ENCODE data around the gene FCGR3A. TPM values are rescaled to one million over a fixed set of nuclear protein-coding genes. Genes with fewer than 3 reads are reported as not detected.

Gene FCGR3A
- total RNA-seq, 1 donor from 2014 or later = 4.0 TPM

- Mint-ChIP-seq H3K4me3 (ENCODE audit: unreplicated experiment) (no peak overlapping the region), H3K4me1 (ENCODE audit: unreplicated experiment) (peaks cover 24% of the 10 kb centered on the region), H3K27me3 (ENCODE audit: unreplicated experiment) (no peaks in the 10 kb centered on the region), H3K9me3 (ENCODE audit: unreplicated experiment) (no peaks in the 10 kb centered on the region), H3K36me3 (ENCODE audit: low read depth, unreplicated experiment) (no peaks in the 10 kb centered on the region), H3K27ac (ENCODE audit: unreplicated experiment) (no peak overlapping the region)
- DNase-seq (ENCODE audit: low spot score) = no peak
- TF ChIP-seq, protein P1, sequence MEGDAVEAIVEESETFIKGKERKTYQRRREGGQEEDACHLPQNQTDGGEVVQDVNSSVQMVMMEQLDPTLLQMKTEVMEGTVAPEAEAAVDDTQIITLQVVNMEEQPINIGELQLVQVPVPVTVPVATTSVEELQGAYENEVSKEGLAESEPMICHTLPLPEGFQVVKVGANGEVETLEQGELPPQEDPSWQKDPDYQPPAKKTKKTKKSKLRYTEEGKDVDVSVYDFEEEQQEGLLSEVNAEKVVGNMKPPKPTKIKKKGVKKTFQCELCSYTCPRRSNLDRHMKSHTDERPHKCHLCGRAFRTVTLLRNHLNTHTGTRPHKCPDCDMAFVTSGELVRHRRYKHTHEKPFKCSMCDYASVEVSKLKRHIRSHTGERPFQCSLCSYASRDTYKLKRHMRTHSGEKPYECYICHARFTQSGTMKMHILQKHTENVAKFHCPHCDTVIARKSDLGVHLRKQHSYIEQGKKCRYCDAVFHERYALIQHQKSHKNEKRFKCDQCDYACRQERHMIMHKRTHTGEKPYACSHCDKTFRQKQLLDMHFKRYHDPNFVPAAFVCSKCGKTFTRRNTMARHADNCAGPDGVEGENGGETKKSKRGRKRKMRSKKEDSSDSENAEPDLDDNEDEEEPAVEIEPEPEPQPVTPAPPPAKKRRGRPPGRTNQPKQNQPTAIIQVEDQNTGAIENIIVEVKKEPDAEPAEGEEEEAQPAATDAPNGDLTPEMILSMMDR (IDR thresholded peaks at IDR 0.05; ENCODE audit: unreplicated experiment) = no peak
Measured at GRCh38 chr1:161498646-161499045, 51.0 kb downstream of the FCGR3A start.

DNA sequence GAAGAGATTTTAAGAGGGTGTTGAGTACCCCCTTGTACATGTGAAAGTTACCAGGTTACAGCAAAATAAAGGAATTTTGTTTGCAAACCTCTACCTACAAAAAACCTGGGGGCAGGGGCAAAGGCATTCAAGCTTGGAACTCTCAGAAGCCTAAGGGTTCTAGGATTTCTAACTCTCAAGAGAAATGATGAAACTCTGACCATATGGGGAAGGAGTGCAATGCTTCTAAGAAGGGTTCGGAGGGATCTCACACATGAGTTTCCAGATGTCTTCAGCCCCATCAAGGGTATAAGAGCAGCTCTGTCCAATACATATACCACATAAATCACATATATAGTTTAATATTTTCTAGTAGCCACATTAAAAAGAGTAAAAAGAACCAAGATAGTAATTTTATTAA, 51.7 kb downstream of the FCGR3A start:
- H3K9me3 Mint-ChIP-seq (ENCODE audit: unreplicated experiment) = no peaks in the 10 kb centered on the region
- peaks cover 24% of the 10 kb centered on the region for H3K4me1 Mint-ChIP-seq (ENCODE audit: unreplicated experiment)
- no peak overlapping the region for H3K27ac Mint-ChIP-seq (ENCODE audit: unreplicated experiment)
- TF ChIP-seq, protein P1 (IDR thresholded peaks at IDR 0.05; ENCODE audit: unreplicated experiment) = no peak
- no peak overlapping the region for H3K4me3 Mint-ChIP-seq (ENCODE audit: unreplicated experiment)
- no peak for DNase-seq (ENCODE audit: low spot score)
- no peaks in the 10 kb centered on the region for H3K36me3 Mint-ChIP-seq (ENCODE audit: low read depth, unreplicated experiment)
- no peaks in the 10 kb centered on the region for H3K27me3 Mint-ChIP-seq (ENCODE audit: unreplicated experiment)

DNA sequence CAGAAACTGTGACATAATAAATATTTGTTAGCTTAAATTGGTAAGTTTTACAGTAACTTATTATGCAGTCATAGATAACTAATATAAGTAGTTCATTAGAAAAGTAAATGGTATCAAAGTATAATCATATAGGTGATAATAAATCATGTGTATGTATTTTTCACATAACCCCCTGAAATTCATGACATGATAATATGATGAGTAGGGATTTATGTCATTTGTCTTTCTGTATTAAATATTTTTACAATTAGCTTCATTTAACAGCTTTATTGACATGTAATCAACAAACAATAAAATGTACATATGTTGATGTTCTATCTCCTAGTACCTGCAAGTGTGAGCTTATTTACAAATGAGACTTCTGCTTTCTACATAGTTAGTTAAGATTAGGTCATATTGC, 54.1 kb downstream of the FCGR3A start:
- Mint-ChIP-seq H3K4me1 (ENCODE audit: unreplicated experiment) (peaks cover 19% of the 10 kb centered on the region), H3K9me3 (ENCODE audit: unreplicated experiment) (no peaks in the 10 kb centered on the region)

GRCh38 chr1:161494091-161494735, 55.4 kb downstream of the FCGR3A start:
- H3K4me1 Mint-ChIP-seq (ENCODE audit: unreplicated experiment) = peaks cover 7% of the 10 kb centered on the region
- TF ChIP-seq, protein P1 (IDR thresholded peaks at IDR 0.05; ENCODE audit: unreplicated experiment) = no peak
- no peak overlapping the region for H3K27ac Mint-ChIP-seq (ENCODE audit: unreplicated experiment)
- no peaks in the 10 kb centered on the region for H3K9me3 Mint-ChIP-seq (ENCODE audit: unreplicated experiment)
- H3K27me3 Mint-ChIP-seq (ENCODE audit: unreplicated experiment) = no peaks in the 10 kb centered on the region
- no peak for DNase-seq (ENCODE audit: low spot score)
- no peaks in the 10 kb centered on the region for H3K36me3 Mint-ChIP-seq (ENCODE audit: low read depth, unreplicated experiment)
- H3K4me3 Mint-ChIP-seq (ENCODE audit: unreplicated experiment) = no peak overlapping the region

More for the DNA sequence above, 54.1 kb downstream of the FCGR3A start:
- DNase-seq (ENCODE audit: low spot score) = no peak
- TF ChIP-seq, protein P1 (IDR thresholded peaks at IDR 0.05; ENCODE audit: unreplicated experiment) = no peak
- Mint-ChIP-seq H3K27me3 (ENCODE audit: unreplicated experiment) (no peaks in the 10 kb centered on the region), H3K4me3 (ENCODE audit: unreplicated experiment) (no peak overlapping the region), H3K36me3 (ENCODE audit: low read depth, unreplicated experiment) (no peaks in the 10 kb centered on the region), H3K27ac (ENCODE audit: unreplicated experiment) (no peak overlapping the region)

GRCh38 chr1:161492827-161493226, 56.8 kb downstream of the FCGR3A start:
- Mint-ChIP-seq H3K4me1 (ENCODE audit: unreplicated experiment) (peaks cover 3% of the 10 kb centered on the region), H3K36me3 (ENCODE audit: low read depth, unreplicated experiment) (no peaks in the 10 kb centered on the region), H3K27me3 (ENCODE audit: unreplicated experiment) (no peaks in the 10 kb centered on the region), H3K27ac (ENCODE audit: unreplicated experiment) (no peak overlapping the region), H3K4me3 (ENCODE audit: unreplicated experiment) (no peak overlapping the region), H3K9me3 (ENCODE audit: unreplicated experiment) (no peaks in the 10 kb centered on the region)
- TF ChIP-seq, protein P1 (IDR thresholded peaks at IDR 0.05; ENCODE audit: unreplicated experiment) = no peak
- DNase-seq (ENCODE audit: low spot score) = no peak

Other genes starting within 250 kb of the FCGR3A start
- 2.6 TPM for gene MPZ, start 239.8 kb downstream of the FCGR3A start, total RNA-seq (ENCODE audit: unreplicated experiment)
- 180 TPM for gene SDHC, start 235.4 kb downstream of the FCGR3A start, total RNA-seq (ENCODE audit: unreplicated experiment)
- gene CFAP126, start 181.9 kb downstream of the FCGR3A start, total RNA-seq (ENCODE audit: unreplicated experiment) = not detected
- gene FCGR2A, start 44.4 kb downstream of the FCGR3A start, total RNA-seq (ENCODE audit: unreplicated experiment) = 0.41 TPM
- gene HSPA6, start 25.3 kb downstream of the FCGR3A start, total RNA-seq (ENCODE audit: unreplicated experiment) = not detected
- not detected for gene FCGR3B, start 81.4 kb upstream of the FCGR3A start, total RNA-seq (ENCODE audit: unreplicated experiment)
- gene FCGR2B, start 113.3 kb upstream of the FCGR3A start, total RNA-seq (ENCODE audit: unreplicated experiment) = not detected
- not detected for gene FCRLA, start 157.4 kb upstream of the FCGR3A start, total RNA-seq (ENCODE audit: unreplicated experiment)
- gene FCRLB, start 171.7 kb upstream of the FCGR3A start, total RNA-seq (ENCODE audit: unreplicated experiment) = 0.36 TPM
- 27.8 TPM for gene DUSP12, start 200.0 kb upstream of the FCGR3A start, total RNA-seq (ENCODE audit: unreplicated experiment)
- gene ATF6, start 216.5 kb upstream of the FCGR3A start, total RNA-seq (ENCODE audit: unreplicated experiment) = 38.2 TPM

Data from endothelial cell (in vitro differentiated cells).